ENCODE results near the gene AGRP.

AGRP gene

DNA sequence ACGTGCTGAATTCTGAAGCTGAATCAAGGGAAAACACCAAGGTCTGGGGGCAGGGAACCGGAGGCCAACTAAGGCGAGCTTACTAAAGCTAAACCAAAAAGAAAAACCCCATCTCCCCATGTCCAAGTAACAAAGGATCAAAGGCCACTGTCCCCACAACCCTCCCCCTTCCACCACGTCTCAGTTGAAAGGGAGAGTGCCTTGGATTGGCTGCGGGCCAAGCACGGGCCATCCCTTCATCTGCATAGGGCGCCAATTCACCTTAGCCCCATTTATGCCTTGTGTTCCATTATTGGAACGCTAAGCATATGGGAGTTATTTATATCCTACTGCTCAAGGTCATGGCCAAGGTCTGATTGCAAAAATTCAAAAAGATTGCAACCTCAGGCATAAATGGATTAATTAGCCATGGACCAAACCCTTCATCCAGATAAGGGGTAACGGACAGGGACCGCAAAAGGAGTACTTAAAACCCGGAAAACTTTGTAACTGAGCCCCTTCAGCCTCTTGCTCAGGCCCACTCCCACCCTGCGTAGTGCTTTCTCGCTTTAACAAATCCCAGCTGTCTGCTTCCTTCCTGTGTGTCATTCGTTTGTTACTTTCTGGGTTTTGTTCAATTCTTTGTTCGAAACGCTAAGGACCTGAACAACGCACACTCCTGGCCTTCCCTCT lies 1.6 kb downstream of the AGRP start:
- Histone ChIP-seq H3K27me3 (ENCODE audit: control insufficient read depth, low read length) (no peaks in the 10 kb centered on the region), H4K20me1 (ENCODE audit: control insufficient read depth, insufficient read depth, low read depth, low read length) (no peaks in the 10 kb centered on the region), H3K4me3 (ENCODE audit: low read length) (peak overlapping the region; percentile 95), H3K4me2 (ENCODE audit: low read length) (peak overlapping the region; percentile 97), H3K27ac (ENCODE audit: low read depth, low read length) (peak overlapping the region; percentile 85), H3K9me3 (ENCODE audit: control insufficient read depth, insufficient read depth, low read length) (no peaks in the 10 kb centered on the region), H3K36me3 (ENCODE audit: control insufficient read depth, low read length) (peaks cover 19% of the 10 kb centered on the region), H3K79me2 (ENCODE audit: control insufficient read depth, low read length) (peaks cover 60% of the 10 kb centered on the region), H3K9me2 (replicated peaks; ENCODE audit: control insufficient read depth, low read length) (no peaks in the 10 kb centered on the region), H3K4me1 (ENCODE audit: control insufficient read depth, low read length) (peaks cover 57% of the 10 kb centered on the region), H3F3A (ENCODE audit: control insufficient read depth, insufficient read depth) (peaks cover 6% of the 10 kb centered on the region; the same call in 1 of the 2 replicates)
- TF ChIP-seq EZH2phosphoT487 (IDR thresholded peaks at IDR 0.05; ENCODE audit: borderline replicate concordance, low read length): no peak
- TF ChIP-seq, protein P1, sequence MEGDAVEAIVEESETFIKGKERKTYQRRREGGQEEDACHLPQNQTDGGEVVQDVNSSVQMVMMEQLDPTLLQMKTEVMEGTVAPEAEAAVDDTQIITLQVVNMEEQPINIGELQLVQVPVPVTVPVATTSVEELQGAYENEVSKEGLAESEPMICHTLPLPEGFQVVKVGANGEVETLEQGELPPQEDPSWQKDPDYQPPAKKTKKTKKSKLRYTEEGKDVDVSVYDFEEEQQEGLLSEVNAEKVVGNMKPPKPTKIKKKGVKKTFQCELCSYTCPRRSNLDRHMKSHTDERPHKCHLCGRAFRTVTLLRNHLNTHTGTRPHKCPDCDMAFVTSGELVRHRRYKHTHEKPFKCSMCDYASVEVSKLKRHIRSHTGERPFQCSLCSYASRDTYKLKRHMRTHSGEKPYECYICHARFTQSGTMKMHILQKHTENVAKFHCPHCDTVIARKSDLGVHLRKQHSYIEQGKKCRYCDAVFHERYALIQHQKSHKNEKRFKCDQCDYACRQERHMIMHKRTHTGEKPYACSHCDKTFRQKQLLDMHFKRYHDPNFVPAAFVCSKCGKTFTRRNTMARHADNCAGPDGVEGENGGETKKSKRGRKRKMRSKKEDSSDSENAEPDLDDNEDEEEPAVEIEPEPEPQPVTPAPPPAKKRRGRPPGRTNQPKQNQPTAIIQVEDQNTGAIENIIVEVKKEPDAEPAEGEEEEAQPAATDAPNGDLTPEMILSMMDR (IDR thresholded peaks at IDR 0.05; ENCODE audit: low read depth, low read length, poor library complexity, severe bottlenecking): no peak

DNA sequence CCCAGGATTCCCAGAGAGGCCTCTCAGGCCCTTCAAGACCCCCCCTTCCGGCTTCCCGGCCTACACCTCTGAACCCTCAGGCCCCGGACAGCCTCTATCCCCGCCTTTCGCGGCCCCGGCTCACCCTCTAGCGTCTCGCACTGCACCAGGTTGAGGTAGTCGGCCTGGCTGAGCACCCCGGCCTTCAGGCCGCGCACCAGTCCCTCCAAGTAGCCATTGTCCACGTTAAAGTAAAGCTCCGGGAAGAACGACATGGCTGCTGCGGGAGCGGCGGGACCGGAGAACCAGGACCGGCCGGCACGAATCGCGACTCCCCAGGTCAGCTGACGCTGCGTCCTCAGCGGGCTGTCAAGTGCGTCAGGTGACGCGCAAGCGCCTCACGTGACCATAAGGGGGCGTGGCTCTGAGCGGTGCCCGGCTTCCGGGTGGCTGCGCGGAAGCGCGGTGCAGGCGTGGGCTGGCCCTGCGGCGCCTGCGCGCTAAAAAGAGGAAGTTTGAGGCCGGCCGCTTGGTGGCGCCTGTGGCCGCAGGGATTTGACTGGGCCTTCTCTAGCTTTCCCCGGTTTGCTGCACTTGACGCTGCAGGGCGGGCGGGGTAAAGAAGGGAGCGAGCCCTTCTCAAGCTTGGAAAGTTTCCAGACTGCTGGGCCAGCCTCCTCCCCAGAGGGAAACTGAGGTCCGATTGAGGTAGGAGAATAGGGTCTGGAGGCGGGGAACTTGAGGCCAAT lies 2.4 kb downstream of the AGRP start, which contains the start of gene ATP6V0D1:
TSS of gene ATP6V0D1 (minus strand) at position 325 of the 728 bp plus-strand sequence. CDS start at position 254, 71 bp downstream.
- Histone ChIP-seq H3K79me2 (ENCODE audit: control insufficient read depth, low read length) (peaks cover 67% of the 10 kb centered on the region), H4K20me1 (ENCODE audit: control insufficient read depth, insufficient read depth, low read depth, low read length) (0 out of 2 replicates have a peak, but pooled peaks cover 3% of the 10 kb centered on the region), H3K36me3 (ENCODE audit: control insufficient read depth, low read length) (peaks cover 21% of the 10 kb centered on the region), H3K27ac (ENCODE audit: low read depth, low read length) (peak within 1 kb of the TSS; percentile 89), H3K4me1 (ENCODE audit: control insufficient read depth, low read length) (peaks cover 51% of the 10 kb centered on the region), H3K9me3 (ENCODE audit: control insufficient read depth, insufficient read depth, low read length) (no peaks in the 10 kb centered on the region), H3K4me2 (ENCODE audit: low read length) (peak within 1 kb of the TSS; percentile 98), H3F3A (ENCODE audit: control insufficient read depth, insufficient read depth) (peaks cover 6% of the 10 kb centered on the region; the same call in 1 of the 2 replicates), H3K9me2 (replicated peaks; ENCODE audit: control insufficient read depth, low read length) (no peaks in the 10 kb centered on the region), H3K27me3 (ENCODE audit: control insufficient read depth, low read length) (no peaks in the 10 kb centered on the region), H3K4me3 (ENCODE audit: low read length) (peak within 1 kb of the TSS; percentile 95)
- TF ChIP-seq, protein P1 (IDR thresholded peaks at IDR 0.05; ENCODE audit: low read depth, low read length, poor library complexity, severe bottlenecking): peak; percentile 74
- TF ChIP-seq EZH2phosphoT487 (IDR thresholded peaks at IDR 0.05; ENCODE audit: borderline replicate concordance, low read length): no peak

- H3K4me1 ChIP-seq (ENCODE audit: control insufficient read depth, low read length): peaks cover 41% of the 10 kb centered on the region
- H3K79me2 ChIP-seq (ENCODE audit: control insufficient read depth, low read length): peaks cover 93% of the 10 kb centered on the region
- TF ChIP-seq EZH2phosphoT487 (IDR thresholded peaks at IDR 0.05; ENCODE audit: borderline replicate concordance, low read length): no peak
- TF ChIP-seq, protein P1 (IDR thresholded peaks at IDR 0.05; ENCODE audit: low read depth, low read length, poor library complexity, severe bottlenecking): no peak
- no peak overlapping the region for H3K4me3 ChIP-seq (ENCODE audit: low read length)
- no peak overlapping the region for H3K27ac ChIP-seq (ENCODE audit: low read depth, low read length)
- H3K9me2 ChIP-seq (replicated peaks; ENCODE audit: control insufficient read depth, low read length): no peaks in the 10 kb centered on the region
- peaks cover 18% of the 10 kb centered on the region; the same call in 1 of the 2 replicates for H4K20me1 ChIP-seq (ENCODE audit: control insufficient read depth, insufficient read depth, low read depth, low read length)
- no peaks in the 10 kb centered on the region for H3K27me3 ChIP-seq (ENCODE audit: control insufficient read depth, low read length)
- peaks cover 6% of the 10 kb centered on the region; the same call in 1 of the 2 replicates for H3F3A ChIP-seq (ENCODE audit: control insufficient read depth, insufficient read depth)
- H3K9me3 ChIP-seq (ENCODE audit: control insufficient read depth, insufficient read depth, low read length): no peaks in the 10 kb centered on the region
- H3K36me3 ChIP-seq (ENCODE audit: control insufficient read depth, low read length): peaks cover 17% of the 10 kb centered on the region
- H3K4me2 ChIP-seq (ENCODE audit: low read length): no peak overlapping the region
Measured at GRCh38 chr16:67477960-67478554, 5.3 kb downstream of the AGRP start.

Measured in DOHH2 (cell line).